Measurements from ENCODE around the gene SCAMP3. TPM values are rescaled to one million over a fixed set of nuclear protein-coding genes. Genes with fewer than 3 reads are reported as not detected.
"Not testable (repeated sequence)": the region's sequence is repeated elsewhere in the genome, so short reads cannot be mapped to it uniquely, and the experiment has no call there.

The SCAMP3 gene
- total and polyA plus RNA-seq, 2 of the 4 experiments (the other 2 are of a cell fraction): 30.5 to 118 TPM

- DNase-seq (no peak), ATAC-seq (ENCODE audit: low read depth) (no peak)
- intact Hi-C loops (cut with micrococcal nuclease): no loop called here
- H2AK5ac ChIP-seq (ENCODE audit: low read depth, low read length): no peak overlapping the region
- no peak for TF ChIP-seq USF2 (IDR thresholded peaks at IDR 0.05; ENCODE audit: low read depth, low read length)
- TF ChIP-seq CEBPB (IDR thresholded peaks at IDR 0.05; ENCODE audit: low read depth, low read length): peak; percentile 55; the same call in 1 of the 2 replicates
- no peak overlapping the region for H3K18ac ChIP-seq (ENCODE audit: low read depth, low read length)
- no peak overlapping the region for H2AFZ ChIP-seq (replicated peaks; ENCODE audit: low read length, poor library complexity)
- CTCF ChIA-PET: no interaction called here
- no CpG with 5 or more reads among the region's 5 CpGs for WGBS, 2 experiments (ENCODE audit: extremely low coverage in 2 of 2, insufficient read length in 1 of 2)
- no peaks in the 10 kb centered on the region for H3K27me3 ChIP-seq (ENCODE audit: control insufficient read depth, insufficient read depth, low read length)
- no peaks in the 10 kb centered on the region for H4K20me1 ChIP-seq (ENCODE audit: insufficient read depth, low read length)
- H3K4me3 ChIP-seq (ENCODE audit: insufficient read depth, low read depth, low read length): no peak overlapping the region
- H2AK9ac ChIP-seq (replicated peaks; ENCODE audit: low read depth, low read length, poor library complexity): no peak overlapping the region
- H3K14ac ChIP-seq (replicated peaks; ENCODE audit: low read depth, low read length): no peak overlapping the region
- H3K56ac ChIP-seq (ENCODE audit: extremely low read depth, insufficient read depth, low read length): no peak overlapping the region
- H4K91ac ChIP-seq (ENCODE audit: insufficient read depth, low read depth, low read length): no peak overlapping the region
- no peak overlapping the region for H3K9ac ChIP-seq (ENCODE audit: low read depth, low read length)
- H3K36me3 ChIP-seq (ENCODE audit: control insufficient read depth, insufficient read depth, low read length): peaks cover 26% of the 10 kb centered on the region
- POLR2A ChIA-PET (ENCODE audit: unreplicated experiment): no interaction called here
- H4K8ac ChIP-seq (ENCODE audit: low read depth in 2 of 2, low read length in 2 of 2): no peak overlapping the region
- no peak overlapping the region for H2BK20ac ChIP-seq (ENCODE audit: low read depth, low read length)
- no peak overlapping the region for H2BK15ac ChIP-seq (ENCODE audit: low read depth, low read length)
- dilution Hi-C loops (cut with HindIII; ENCODE audit: low sequenced_read_pairs, unreplicated experiment): no loop called here
- no peak overlapping the region for H3K4ac ChIP-seq (ENCODE audit: low read depth, low read length)
- H3K4me2 ChIP-seq (ENCODE audit: low read depth, low read length): no peak overlapping the region
- no peak overlapping the region for H4K5ac ChIP-seq (ENCODE audit: low read depth, low read length)
- no peak overlapping the region for H2BK120ac ChIP-seq (ENCODE audit: low read depth, low read length)
- no peaks in the 10 kb centered on the region for H3K9me3 ChIP-seq (ENCODE audit: control insufficient read depth, insufficient read depth, low read length)
- H3K79me1 ChIP-seq (ENCODE audit: low read depth in 1 of 2, low read length in 2 of 2): peaks cover 0 to 14% of the 10 kb centered on the region in 2 experiments; a peak in 2 of 4 replicates
- H3K4me1 ChIP-seq (ENCODE audit: control insufficient read depth, insufficient read depth, low read length): peaks cover 8% of the 10 kb centered on the region
- no peaks in the 10 kb centered on the region for H3K9me1 ChIP-seq (ENCODE audit: insufficient read depth, low read length)
- no TSS peak for BruUV-seq (replicated peaks)
- H3K27ac ChIP-seq (ENCODE audit: insufficient read depth, low read length): no peak overlapping the region
- H3K23ac ChIP-seq (ENCODE audit: low read depth, low read length): no peak overlapping the region
- no peak overlapping the region for H2BK5ac ChIP-seq (ENCODE audit: low read depth, low read length, poor library complexity, severe bottlenecking)
- in situ Hi-C loops (cut with MboI; ENCODE audit: low sequenced_read_pairs): no loop called here
Observed at GRCh38 chr1:155236451-155236850, 25.7 kb downstream of the SCAMP3 start.

- H3K4me1 ChIP-seq (ENCODE audit: control insufficient read depth, insufficient read depth, low read length); H2BK15ac ChIP-seq (ENCODE audit: low read depth, low read length); H4K5ac ChIP-seq (ENCODE audit: low read depth, low read length); H3K14ac ChIP-seq (replicated peaks; ENCODE audit: low read depth, low read length); H2AK5ac ChIP-seq (ENCODE audit: low read depth, low read length); H4K20me1 ChIP-seq (ENCODE audit: insufficient read depth, low read length); H3K56ac ChIP-seq (ENCODE audit: extremely low read depth, insufficient read depth, low read length); H2AK9ac ChIP-seq (replicated peaks; ENCODE audit: low read depth, low read length, poor library complexity); H3K9me1 ChIP-seq (ENCODE audit: insufficient read depth, low read length); H3K9ac ChIP-seq (ENCODE audit: low read depth, low read length); DNase-seq; intact Hi-C loops (cut with micrococcal nuclease); H4K91ac ChIP-seq (ENCODE audit: insufficient read depth, low read depth, low read length); in situ Hi-C loops (cut with MboI; ENCODE audit: low sequenced_read_pairs); H3K4me3 ChIP-seq (ENCODE audit: insufficient read depth, low read depth, low read length); H3K27me3 ChIP-seq (ENCODE audit: control insufficient read depth, insufficient read depth, low read length); H2BK120ac ChIP-seq (ENCODE audit: low read depth, low read length); H3K79me1 ChIP-seq (ENCODE audit: low read depth in 1 of 2, low read length in 2 of 2); H3K9me3 ChIP-seq (ENCODE audit: control insufficient read depth, insufficient read depth, low read length); H2BK5ac ChIP-seq (ENCODE audit: low read depth, low read length, poor library complexity, severe bottlenecking); H3K23ac ChIP-seq (ENCODE audit: low read depth, low read length); H2AFZ ChIP-seq (replicated peaks; ENCODE audit: low read length, poor library complexity); H3K4me2 ChIP-seq (ENCODE audit: low read depth, low read length); H4K8ac ChIP-seq (ENCODE audit: low read depth in 2 of 2, low read length in 2 of 2); dilution Hi-C loops (cut with HindIII; ENCODE audit: low sequenced_read_pairs, unreplicated experiment); H3K18ac ChIP-seq (ENCODE audit: low read depth, low read length); H2BK20ac ChIP-seq (ENCODE audit: low read depth, low read length); H3K27ac ChIP-seq (ENCODE audit: insufficient read depth, low read length); CTCF ChIA-PET; H3K4ac ChIP-seq (ENCODE audit: low read depth, low read length); BruUV-seq (replicated peaks); ATAC-seq (ENCODE audit: low read depth); POLR2A ChIA-PET (ENCODE audit: unreplicated experiment): not testable (repeated sequence)
- peaks cover 26% of the 10 kb centered on the region for H3K36me3 ChIP-seq (ENCODE audit: control insufficient read depth, insufficient read depth, low read length)
- WGBS, 2 experiments (ENCODE audit: extremely low coverage in 2 of 2, insufficient read length in 1 of 2): 100% methylated on average over 3 of the region's 9 CpGs; no CpG with 5 or more reads in 1 of the 2 experiments
Observed at GRCh38 chr1:155235375-155235774, 26.8 kb downstream of the SCAMP3 start.
